WTC11 (cell line): ENCODE results near the gene ZBTB48. TPM values are rescaled to one million over a fixed set of nuclear protein-coding genes. Genes with fewer than 3 reads are reported as not detected.

ENCODE experiments used
- ATAC-seq: fragments of 200-7000 bp; cut with Tn5 transposase; 2 replicates; pipeline ENCODE4 v1.10.0; 2021; ENCODE audit warnings: mild to moderate bottlenecking, moderate library complexity
- CTCF ChIA-PET: fragments of 300-600 bp; sonication (Branson Sonifier 250); formaldehyde crosslinking; loops from one replicate; lab custom pipeline; 2021; ENCODE audit warnings: antibody characterized with exemption; lab: Charles Lee
- POLR2A ChIA-PET: fragments of 350-600 bp; sonication (Branson Sonifier 250); formaldehyde crosslinking; loops from one replicate; lab custom pipeline; 2021; ENCODE audit warnings: antibody characterized with exemption; lab: Charles Lee
- DNase-seq: peaks from one replicate; pipeline ENCODE4 v3.0.0; 2021; ENCODE audit warnings: low spot score
- H3K27ac Mint-ChIP-seq: 2 replicates; pipeline ENCODE4 v1.8.0; 2021; ENCODE audit warnings: mixed read lengths
- H3K27me3 Mint-ChIP-seq: 2 replicates; pipeline ENCODE4 v1.8.0; 2021; ENCODE audit warnings: low read depth, mild to moderate bottlenecking, moderate library complexity, mixed read lengths
- H3K36me3 Mint-ChIP-seq: 2 replicates; pipeline ENCODE4 v1.8.0; 2021; ENCODE audit warnings: mixed read lengths
- H3K4me1 Mint-ChIP-seq: 2 replicates; pipeline ENCODE4 v1.8.0; 2022; ENCODE audit warnings: mixed read lengths
- H3K4me3 Mint-ChIP-seq: 2 replicates; pipeline ENCODE4 v1.8.0; 2021; ENCODE audit warnings: mild to moderate bottlenecking, moderate library complexity, mixed read lengths
- H3K9me3 Mint-ChIP-seq: 2 replicates; pipeline ENCODE4 v1.8.0; 2021; ENCODE audit warnings: mixed read lengths
- CREB1 ChIP-seq: sonication (generic); formaldehyde crosslinking; IDR thresholded peaks from 2 replicates; pipeline ENCODE4 v1.8.0; 2023; ENCODE audit warnings: mild to moderate bottlenecking, missing genetic modification reagents
- ETV6 ChIP-seq: sonication (generic); formaldehyde crosslinking; IDR thresholded peaks from 2 replicates; pipeline ENCODE4 v1.8.1; 2022; ENCODE audit warnings: mild to moderate bottlenecking, missing genetic modification reagents
- FOXK1 ChIP-seq: sonication (generic); formaldehyde crosslinking; IDR thresholded peaks from 2 replicates; pipeline ENCODE4 v1.8.0; 2022; ENCODE audit warnings: mild to moderate bottlenecking, moderate library complexity, missing genetic modification reagents
- FOXP1 ChIP-seq: sonication (generic); formaldehyde crosslinking; IDR thresholded peaks from 2 replicates; pipeline ENCODE4 v1.8.0; 2022; ENCODE audit warnings: missing genetic modification reagents, mild to moderate bottlenecking, moderate library complexity, borderline replicate concordance
- GRHL2 ChIP-seq: fragments of 250-450 bp; sonication (Bioruptor Pico); IDR thresholded peaks from 2 replicates; pipeline ENCODE4 v1.8.0; 2022; ENCODE audit warnings: mild to moderate bottlenecking, moderate library complexity; ENCODE audit not compliant: insufficient replicate concordance, severe bottlenecking
- HMGXB4 ChIP-seq: sonication (generic); formaldehyde crosslinking; IDR thresholded peaks from 2 replicates; pipeline ENCODE4 v1.8.1; 2023; ENCODE audit warnings: mild to moderate bottlenecking, moderate library complexity, missing genetic modification reagents
- JUN ChIP-seq: sonication (generic); formaldehyde crosslinking; IDR thresholded peaks from 2 replicates; pipeline ENCODE4 v1.8.0; 2023; ENCODE audit warnings: mild to moderate bottlenecking, missing genetic modification reagents
- MXD4 ChIP-seq: fragments of 250-450 bp; sonication (Bioruptor Pico); IDR thresholded peaks from 2 replicates; pipeline ENCODE4 v1.8.0; 2021; ENCODE audit warnings: mild to moderate bottlenecking, moderate library complexity, borderline replicate concordance
- NFYB ChIP-seq: sonication (generic); formaldehyde crosslinking; conservative IDR thresholded peaks from 2 replicates; pipeline ENCODE4 v1.8.0; 2022; ENCODE audit warnings: low read depth, missing genetic modification reagents
- SMAD3 ChIP-seq: sonication (generic); formaldehyde crosslinking; IDR thresholded peaks from 2 replicates; pipeline ENCODE4 v1.8.0; 2022; ENCODE audit warnings: missing genetic modification reagents, mild to moderate bottlenecking, borderline replicate concordance
- SOX15 ChIP-seq: fragments of 250-450 bp; sonication (Bioruptor Pico); IDR thresholded peaks from 2 replicates; pipeline ENCODE4 v1.9.0; 2021; ENCODE audit warnings: mild to moderate bottlenecking
- SP1 ChIP-seq: sonication (generic); formaldehyde crosslinking; conservative IDR thresholded peaks from 2 replicates; pipeline ENCODE4 v1.8.1; 2022; ENCODE audit warnings: missing genetic modification reagents
- TCF7 ChIP-seq: sonication (generic); formaldehyde crosslinking; IDR thresholded peaks from 2 replicates; pipeline ENCODE4 v1.8.0; 2022; ENCODE audit warnings: mild to moderate bottlenecking, low read depth, missing genetic modification reagents, moderate library complexity
- TEAD4 ChIP-seq: sonication (generic); formaldehyde crosslinking; IDR thresholded peaks from 2 replicates; pipeline ENCODE4 v1.8.0; 2022; ENCODE audit warnings: mild to moderate bottlenecking, missing genetic modification reagents
- TP53 ChIP-seq: sonication (generic); formaldehyde crosslinking; IDR thresholded peaks from 2 replicates; pipeline ENCODE4 v1.8.1; 2023; ENCODE audit warnings: mild to moderate bottlenecking, missing genetic modification reagents
- ZNF263 ChIP-seq: sonication (generic); formaldehyde crosslinking; IDR thresholded peaks from 2 replicates; pipeline ENCODE4 v1.8.1; 2022; ENCODE audit warnings: low read depth, mild to moderate bottlenecking, moderate library complexity, missing genetic modification reagents
- ZNF317 ChIP-seq: sonication (generic); formaldehyde crosslinking; IDR thresholded peaks from 2 replicates; pipeline ENCODE4 v1.8.1; 2023; ENCODE audit warnings: low read depth, mild to moderate bottlenecking, moderate library complexity, missing genetic modification reagents, borderline replicate concordance
- ZNF416 ChIP-seq: fragments of 250-450 bp; sonication (Bioruptor Pico); IDR thresholded peaks from 2 replicates; pipeline ENCODE4 v1.9.0; 2021; ENCODE audit warnings: mild to moderate bottlenecking, inconsistent platforms
- total RNA-seq: library from RNA; stranded (reverse); gene quantifications from 3 replicates; pipeline ENCODE4 v1.2.3, GENCODE V29; 2021
- TF ChIP-seq, protein P1 (sequence below): sonication (generic); formaldehyde crosslinking; IDR thresholded peaks from 2 replicates; pipeline ENCODE4 v1.8.0; 2022; ENCODE audit warnings: mild to moderate bottlenecking, missing genetic modification reagents
- TF ChIP-seq, protein P2 (sequence below): sonication (generic); formaldehyde crosslinking; IDR thresholded peaks from 2 replicates; pipeline ENCODE4 v1.8.0; 2023; ENCODE audit warnings: missing genetic modification reagents, mild to moderate bottlenecking, borderline replicate concordance
- TF ChIP-seq, protein P3 (sequence below): fragments of 200-600 bp; IDR thresholded peaks from 2 replicates; pipeline ENCODE4 v1.8.0; 2022; ENCODE audit warnings: antibody characterized with exemption
- TF ChIP-seq, protein P4 (sequence below): sonication (generic); formaldehyde crosslinking; IDR thresholded peaks from 2 replicates; pipeline ENCODE4 v1.8.1; 2022; ENCODE audit warnings: low read depth, mild to moderate bottlenecking, moderate library complexity, missing genetic modification reagents, borderline replicate concordance
- TF ChIP-seq, protein P5 (sequence below): sonication (generic); formaldehyde crosslinking; IDR thresholded peaks from 2 replicates; pipeline ENCODE4 v1.8.1; 2022; ENCODE audit warnings: mild to moderate bottlenecking, moderate library complexity, missing genetic modification reagents

ZBTB48 gene
- total RNA-seq, 1 experiment from 2014 or later: 29.1 TPM

DNA sequence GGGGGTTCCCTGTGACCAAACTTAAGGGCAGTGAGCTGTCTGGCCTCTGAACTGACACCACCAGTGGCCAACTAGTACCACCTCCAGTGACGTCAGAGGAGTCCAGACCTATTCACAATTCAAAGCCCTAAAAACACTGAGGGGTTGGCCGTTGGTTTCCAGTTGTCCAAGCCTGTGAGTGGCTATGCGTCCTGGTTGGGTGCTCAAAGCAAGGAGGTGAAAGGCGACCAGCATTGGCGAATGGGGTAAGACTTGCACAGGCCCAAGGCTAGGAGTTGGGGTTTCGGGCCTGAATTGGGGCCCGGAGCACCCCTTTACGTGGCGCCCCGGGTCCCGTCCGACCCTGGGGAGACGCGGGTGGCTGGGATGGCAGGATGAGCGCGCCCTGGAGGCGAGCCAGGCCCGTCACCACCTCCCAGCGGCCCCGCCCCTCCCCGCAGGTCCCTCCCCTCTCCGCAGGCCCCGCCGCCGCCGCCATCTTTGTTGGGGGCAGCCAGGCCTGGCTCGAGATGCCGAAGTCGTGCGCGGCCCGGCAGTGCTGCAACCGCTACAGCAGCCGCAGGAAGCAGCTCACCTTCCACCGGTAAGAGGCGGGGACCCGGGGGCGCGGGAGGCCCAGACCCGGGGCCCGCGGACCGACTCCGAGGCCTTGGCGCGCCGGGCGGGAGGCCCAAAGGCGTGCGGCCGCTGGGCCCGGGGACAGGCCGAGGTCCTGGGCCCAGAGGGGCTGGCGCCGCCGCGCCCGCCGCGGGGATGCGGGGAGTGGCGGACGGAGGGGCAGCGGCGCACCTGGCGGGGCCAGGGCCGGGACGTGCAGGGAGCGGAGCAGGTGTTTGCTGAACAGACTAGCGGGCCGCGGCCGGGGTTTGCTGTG is 45.2 kb downstream of the ZBTB48 start, which contains the start of gene THAP3:
THAP3 (plus strand) TSS at position 159 of the 874 bp plus-strand sequence; CDS start at position 510, 351 bp downstream.
- DNase-seq (peak; percentile 90), ATAC-seq (peak; percentile 93)
- Mint-ChIP-seq H3K4me3 (peak within 1 kb of the TSS; percentile 89), H3K4me1 (peaks cover 14% of the 10 kb centered on the region), H3K27ac (peak within 1 kb of the TSS; percentile 98), H3K9me3 (no peaks in the 10 kb centered on the region), H3K36me3 (peaks cover 46% of the 10 kb centered on the region), H3K27me3 (no peaks in the 10 kb centered on the region; the same call in 1 of the 2 replicates)
- ChIA-PET CTCF (interaction anchor here (0.7 to 2.5 kb wide), 8 partner anchors 8 to 771 kb away, joined by 3 to 8 read pairs (median 6); partner anchors contain the start of gene NOL9), POLR2A (interaction anchor here (0.7 to 1.3 kb wide), 4 partner anchors 20 to 23 kb away, joined by 3 to 4 read pairs (median 4); partner anchors contain the start of gene KLHL21)
- TF ChIP-seq JUN (CRISPR knock-in tag) (peak; percentile 59; the same call in 1 of the 2 replicates), TEAD4 (no peak), CREB1 (CRISPR knock-in tag) (no peak), ZNF317 (no peak; the same call in 1 of the 2 replicates), TP53 (no peak), FOXP1 (CRISPR knock-in tag) (peak; percentile 55), ZNF263 (CRISPR knock-in tag) (0 out of 2 replicates have a peak, but pooled peaks have one; percentile 41), HMGXB4 (peak; percentile 64; the same call in 1 of the 2 replicates), GRHL2 (CRISPR knock-in tag) (no peak), SMAD3 (CRISPR knock-in tag) (peak; percentile 14; the same call in 1 of the 2 replicates), ZNF416 (CRISPR knock-in tag) (0 out of 2 replicates have a peak, but pooled peaks have one; percentile 56), SOX15 (CRISPR knock-in tag) (no peak), FOXK1 (CRISPR knock-in tag) (0 out of 2 replicates have a peak, but pooled peaks have one; percentile 27), NFYB (CRISPR knock-in tag) (0 out of 2 replicates have a peak, but pooled peaks have one; percentile 13), TCF7 (peak; percentile 60; the same call in 1 of the 2 replicates), ETV6 (CRISPR knock-in tag) (peak; percentile 12), MXD4 (CRISPR knock-in tag) (no peak), SP1 (CRISPR knock-in tag) (peak; percentile 80)
- TF ChIP-seq, protein P1, sequence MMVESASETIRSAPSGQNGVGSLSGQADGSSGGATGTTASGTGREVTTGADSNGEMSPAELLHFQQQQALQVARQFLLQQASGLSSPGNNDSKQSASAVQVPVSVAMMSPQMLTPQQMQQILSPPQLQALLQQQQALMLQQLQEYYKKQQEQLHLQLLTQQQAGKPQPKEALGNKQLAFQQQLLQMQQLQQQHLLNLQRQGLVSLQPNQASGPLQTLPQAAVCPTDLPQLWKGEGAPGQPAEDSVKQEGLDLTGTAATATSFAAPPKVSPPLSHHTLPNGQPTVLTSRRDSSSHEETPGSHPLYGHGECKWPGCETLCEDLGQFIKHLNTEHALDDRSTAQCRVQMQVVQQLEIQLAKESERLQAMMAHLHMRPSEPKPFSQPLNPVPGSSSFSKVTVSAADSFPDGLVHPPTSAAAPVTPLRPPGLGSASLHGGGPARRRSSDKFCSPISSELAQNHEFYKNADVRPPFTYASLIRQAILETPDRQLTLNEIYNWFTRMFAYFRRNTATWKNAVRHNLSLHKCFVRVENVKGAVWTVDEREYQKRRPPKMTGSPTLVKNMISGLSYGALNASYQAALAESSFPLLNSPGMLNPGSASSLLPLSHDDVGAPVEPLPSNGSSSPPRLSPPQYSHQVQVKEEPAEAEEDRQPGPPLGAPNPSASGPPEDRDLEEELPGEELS: peak; percentile 34; the same call in 1 of the 2 replicates
- TF ChIP-seq, protein P2, sequence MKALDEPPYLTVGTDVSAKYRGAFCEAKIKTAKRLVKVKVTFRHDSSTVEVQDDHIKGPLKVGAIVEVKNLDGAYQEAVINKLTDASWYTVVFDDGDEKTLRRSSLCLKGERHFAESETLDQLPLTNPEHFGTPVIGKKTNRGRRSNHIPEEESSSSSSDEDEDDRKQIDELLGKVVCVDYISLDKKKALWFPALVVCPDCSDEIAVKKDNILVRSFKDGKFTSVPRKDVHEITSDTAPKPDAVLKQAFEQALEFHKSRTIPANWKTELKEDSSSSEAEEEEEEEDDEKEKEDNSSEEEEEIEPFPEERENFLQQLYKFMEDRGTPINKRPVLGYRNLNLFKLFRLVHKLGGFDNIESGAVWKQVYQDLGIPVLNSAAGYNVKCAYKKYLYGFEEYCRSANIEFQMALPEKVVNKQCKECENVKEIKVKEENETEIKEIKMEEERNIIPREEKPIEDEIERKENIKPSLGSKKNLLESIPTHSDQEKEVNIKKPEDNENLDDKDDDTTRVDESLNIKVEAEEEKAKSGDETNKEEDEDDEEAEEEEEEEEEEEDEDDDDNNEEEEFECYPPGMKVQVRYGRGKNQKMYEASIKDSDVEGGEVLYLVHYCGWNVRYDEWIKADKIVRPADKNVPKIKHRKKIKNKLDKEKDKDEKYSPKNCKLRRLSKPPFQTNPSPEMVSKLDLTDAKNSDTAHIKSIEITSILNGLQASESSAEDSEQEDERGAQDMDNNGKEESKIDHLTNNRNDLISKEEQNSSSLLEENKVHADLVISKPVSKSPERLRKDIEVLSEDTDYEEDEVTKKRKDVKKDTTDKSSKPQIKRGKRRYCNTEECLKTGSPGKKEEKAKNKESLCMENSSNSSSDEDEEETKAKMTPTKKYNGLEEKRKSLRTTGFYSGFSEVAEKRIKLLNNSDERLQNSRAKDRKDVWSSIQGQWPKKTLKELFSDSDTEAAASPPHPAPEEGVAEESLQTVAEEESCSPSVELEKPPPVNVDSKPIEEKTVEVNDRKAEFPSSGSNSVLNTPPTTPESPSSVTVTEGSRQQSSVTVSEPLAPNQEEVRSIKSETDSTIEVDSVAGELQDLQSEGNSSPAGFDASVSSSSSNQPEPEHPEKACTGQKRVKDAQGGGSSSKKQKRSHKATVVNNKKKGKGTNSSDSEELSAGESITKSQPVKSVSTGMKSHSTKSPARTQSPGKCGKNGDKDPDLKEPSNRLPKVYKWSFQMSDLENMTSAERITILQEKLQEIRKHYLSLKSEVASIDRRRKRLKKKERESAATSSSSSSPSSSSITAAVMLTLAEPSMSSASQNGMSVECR (CRISPR knock-in tag): peak; percentile 46
- TF ChIP-seq, protein P3, sequence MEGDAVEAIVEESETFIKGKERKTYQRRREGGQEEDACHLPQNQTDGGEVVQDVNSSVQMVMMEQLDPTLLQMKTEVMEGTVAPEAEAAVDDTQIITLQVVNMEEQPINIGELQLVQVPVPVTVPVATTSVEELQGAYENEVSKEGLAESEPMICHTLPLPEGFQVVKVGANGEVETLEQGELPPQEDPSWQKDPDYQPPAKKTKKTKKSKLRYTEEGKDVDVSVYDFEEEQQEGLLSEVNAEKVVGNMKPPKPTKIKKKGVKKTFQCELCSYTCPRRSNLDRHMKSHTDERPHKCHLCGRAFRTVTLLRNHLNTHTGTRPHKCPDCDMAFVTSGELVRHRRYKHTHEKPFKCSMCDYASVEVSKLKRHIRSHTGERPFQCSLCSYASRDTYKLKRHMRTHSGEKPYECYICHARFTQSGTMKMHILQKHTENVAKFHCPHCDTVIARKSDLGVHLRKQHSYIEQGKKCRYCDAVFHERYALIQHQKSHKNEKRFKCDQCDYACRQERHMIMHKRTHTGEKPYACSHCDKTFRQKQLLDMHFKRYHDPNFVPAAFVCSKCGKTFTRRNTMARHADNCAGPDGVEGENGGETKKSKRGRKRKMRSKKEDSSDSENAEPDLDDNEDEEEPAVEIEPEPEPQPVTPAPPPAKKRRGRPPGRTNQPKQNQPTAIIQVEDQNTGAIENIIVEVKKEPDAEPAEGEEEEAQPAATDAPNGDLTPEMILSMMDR: no peak
- TF ChIP-seq, protein P4, sequence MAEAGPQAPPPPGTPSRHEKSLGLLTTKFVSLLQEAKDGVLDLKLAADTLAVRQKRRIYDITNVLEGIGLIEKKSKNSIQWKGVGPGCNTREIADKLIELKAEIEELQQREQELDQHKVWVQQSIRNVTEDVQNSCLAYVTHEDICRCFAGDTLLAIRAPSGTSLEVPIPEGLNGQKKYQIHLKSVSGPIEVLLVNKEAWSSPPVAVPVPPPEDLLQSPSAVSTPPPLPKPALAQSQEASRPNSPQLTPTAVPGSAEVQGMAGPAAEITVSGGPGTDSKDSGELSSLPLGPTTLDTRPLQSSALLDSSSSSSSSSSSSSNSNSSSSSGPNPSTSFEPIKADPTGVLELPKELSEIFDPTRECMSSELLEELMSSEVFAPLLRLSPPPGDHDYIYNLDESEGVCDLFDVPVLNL (CRISPR knock-in tag): peak; percentile 18; the same call in 1 of the 2 replicates
- TF ChIP-seq, protein P5, sequence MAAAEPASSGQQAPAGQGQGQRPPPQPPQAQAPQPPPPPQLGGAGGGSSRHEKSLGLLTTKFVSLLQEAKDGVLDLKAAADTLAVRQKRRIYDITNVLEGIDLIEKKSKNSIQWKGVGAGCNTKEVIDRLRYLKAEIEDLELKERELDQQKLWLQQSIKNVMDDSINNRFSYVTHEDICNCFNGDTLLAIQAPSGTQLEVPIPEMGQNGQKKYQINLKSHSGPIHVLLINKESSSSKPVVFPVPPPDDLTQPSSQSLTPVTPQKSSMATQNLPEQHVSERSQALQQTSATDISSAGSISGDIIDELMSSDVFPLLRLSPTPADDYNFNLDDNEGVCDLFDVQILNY (CRISPR knock-in tag): 0 out of 2 replicates have a peak, but pooled peaks have one; percentile 54
